Activated naive CD4-positive, alpha-beta T cell treated with anti-CD3 and anti-CD28 coated beads, Interleukin-2, amount 10 ng/mL, durations not matched to agents 7 days and 5 days (primary cell): ENCODE data around the gene NME7.
"Not testable (repeated sequence)": the region's sequence is repeated elsewhere in the genome, so short reads cannot be mapped to it uniquely, and the experiment has no call there.

Source experiments
- CTCF ChIA-PET: fragments of 350-600 bp; sonication (Branson Sonifier 250); formaldehyde crosslinking; loops from one replicate; lab custom pipeline; 2021; ENCODE audit warnings: antibody characterized with exemption; lab: Charles Lee
- DNase-seq: peaks from one replicate; pipeline ENCODE4 v3.0.0-alpha.2; 2020
- H3K27ac Mint-ChIP-seq: one replicate; pipeline ENCODE4 v1.8.0; 2021; ENCODE audit warnings: mild to moderate bottlenecking, moderate library complexity, mixed read lengths
- H3K27me3 Mint-ChIP-seq: one replicate; pipeline ENCODE4 v1.8.0; 2021; ENCODE audit warnings: mild to moderate bottlenecking, mixed read lengths
- H3K36me3 Mint-ChIP-seq: one replicate; pipeline ENCODE4 v1.8.0; 2021; ENCODE audit warnings: mixed read lengths
- H3K4me1 Mint-ChIP-seq: one replicate; pipeline ENCODE4 v1.8.0; 2021; ENCODE audit warnings: mixed read lengths
- H3K4me3 Mint-ChIP-seq: one replicate; pipeline ENCODE4 v1.8.0; 2021; ENCODE audit warnings: mild to moderate bottlenecking, moderate library complexity, mixed read lengths
- H3K9me3 Mint-ChIP-seq: one replicate; pipeline ENCODE4 v1.8.0; 2021; ENCODE audit warnings: mixed read lengths

Gene NME7

DNA sequence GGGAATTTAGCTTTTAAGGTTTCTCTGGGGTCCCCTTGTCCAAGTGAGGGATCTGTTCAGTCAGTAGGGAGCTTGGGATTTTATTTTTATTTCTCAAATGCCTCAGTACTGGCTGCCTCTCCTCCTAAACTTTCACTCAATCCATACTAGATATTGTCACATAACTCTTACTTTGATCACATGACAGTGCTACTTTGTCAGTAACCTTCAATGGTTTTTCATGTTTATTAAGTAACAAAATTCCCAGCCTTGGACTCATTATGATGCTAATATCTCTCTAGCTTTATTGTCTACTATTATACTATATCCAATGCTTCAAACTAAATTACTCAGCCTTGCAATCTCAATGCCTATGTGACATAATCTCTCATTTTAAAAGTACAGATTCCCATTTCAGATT, 163.4 kb downstream of the NME7 start:
- no peaks in the 10 kb centered on the region for H3K27me3 Mint-ChIP-seq
- CTCF ChIA-PET = no interaction called here
- peaks cover 2% of the 10 kb centered on the region for H3K4me1 Mint-ChIP-seq
- H3K27ac Mint-ChIP-seq = no peak overlapping the region
- no peaks in the 10 kb centered on the region for H3K9me3 Mint-ChIP-seq
- no peaks in the 10 kb centered on the region for H3K36me3 Mint-ChIP-seq
- H3K4me3 Mint-ChIP-seq = no peak overlapping the region
- no peak for DNase-seq

GRCh38 chr1:169202791-169203665, 164.6 kb downstream of the NME7 start:
- H3K27ac Mint-ChIP-seq = no peak overlapping the region
- no peak overlapping the region for H3K4me3 Mint-ChIP-seq
- CTCF ChIA-PET = no interaction called here
- H3K27me3 Mint-ChIP-seq = no peaks in the 10 kb centered on the region
- DNase-seq = no peak
- peaks cover 2% of the 10 kb centered on the region for H3K4me1 Mint-ChIP-seq
- no peaks in the 10 kb centered on the region for H3K36me3 Mint-ChIP-seq
- H3K9me3 Mint-ChIP-seq = no peaks in the 10 kb centered on the region

DNA sequence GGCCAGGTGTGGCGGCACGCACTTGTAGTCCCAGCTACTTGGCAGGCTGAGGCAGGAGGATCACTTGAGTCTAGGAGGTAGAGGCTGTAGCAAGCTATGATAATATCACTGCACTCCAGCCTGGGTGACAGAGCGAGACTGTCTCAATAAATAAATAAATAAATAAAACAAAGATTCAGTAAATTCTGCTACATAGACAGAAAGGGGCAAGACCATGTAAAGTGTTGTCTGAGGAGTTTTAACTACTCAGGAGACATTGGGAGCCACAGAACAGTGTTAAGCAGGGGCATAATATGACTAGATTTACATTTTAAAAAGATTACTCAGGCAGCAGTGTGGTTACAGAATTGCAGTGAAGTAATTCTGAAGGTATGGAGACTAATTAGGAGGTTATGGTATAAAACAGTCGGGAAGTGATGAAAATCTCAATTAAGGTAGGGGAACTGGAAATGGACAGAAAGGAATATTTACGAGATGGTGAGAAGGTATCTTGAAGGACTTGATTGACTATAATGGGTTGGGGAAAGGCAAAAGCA, 166.4 kb downstream of the NME7 start:
- Mint-ChIP-seq H3K27me3 (no peaks in the 10 kb centered on the region), H3K36me3 (no peaks in the 10 kb centered on the region), H3K4me3 (no peak overlapping the region), H3K4me1 (peaks cover 2% of the 10 kb centered on the region), H3K9me3 (no peaks in the 10 kb centered on the region), H3K27ac (no peak overlapping the region)
- CTCF ChIA-PET = no interaction called here
- no peak for DNase-seq

DNA sequence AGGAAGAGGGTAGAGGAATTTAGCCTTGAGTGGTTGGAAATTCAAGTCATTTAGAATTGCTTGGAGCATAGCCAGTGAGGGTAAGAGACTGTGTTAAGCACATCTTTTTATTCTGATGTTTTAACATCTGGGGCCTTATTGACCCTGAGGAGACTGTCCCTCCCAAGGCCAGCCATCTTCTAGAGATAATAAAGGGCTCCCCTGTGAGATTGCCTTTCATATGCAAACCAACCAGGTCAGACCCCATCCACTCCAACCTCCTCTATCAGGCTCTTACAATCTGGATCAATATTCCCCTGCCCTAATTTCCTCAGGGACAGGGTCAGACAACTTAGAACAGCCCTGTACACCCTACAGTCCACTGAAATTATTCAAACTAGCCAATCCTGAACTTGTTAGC, 167.3 kb downstream of the NME7 start:
- Mint-ChIP-seq H3K9me3 (no peaks in the 10 kb centered on the region), H3K36me3 (no peaks in the 10 kb centered on the region), H3K4me1 (peaks cover 2% of the 10 kb centered on the region), H3K27ac (no peak overlapping the region), H3K4me3 (no peak overlapping the region), H3K27me3 (no peaks in the 10 kb centered on the region)
- CTCF ChIA-PET = no interaction called here
- no peak for DNase-seq

GRCh38 chr1:169196581-169196980, 171.0 kb downstream of the NME7 start:
- Mint-ChIP-seq H3K4me1 (peaks cover under 1% of the 10 kb centered on the region), H3K27ac (no peak overlapping the region), H3K27me3 (no peaks in the 10 kb centered on the region), H3K36me3 (no peaks in the 10 kb centered on the region), H3K4me3 (no peak overlapping the region), H3K9me3 (no peaks in the 10 kb centered on the region)
- CTCF ChIA-PET = no interaction called here
- no peak for DNase-seq

DNA sequence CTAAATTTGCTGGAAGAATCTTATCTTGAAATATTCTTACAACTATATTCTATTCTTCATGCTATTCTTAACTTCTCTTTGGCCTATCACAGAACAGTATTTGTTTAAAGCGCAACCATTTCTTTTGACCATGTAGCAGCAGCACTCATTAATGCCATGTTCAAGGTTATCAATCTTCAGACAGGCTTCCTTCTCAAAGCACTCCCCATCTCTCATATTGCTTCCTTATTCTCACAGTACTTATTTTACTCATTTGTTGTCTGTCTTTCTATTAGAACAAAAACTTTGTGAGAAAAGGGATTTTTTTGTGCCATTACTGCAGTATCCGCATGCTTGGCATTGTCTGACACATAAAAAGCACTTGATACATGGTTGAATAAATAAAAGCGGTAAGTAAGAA, 171.4 kb downstream of the NME7 start:
- Mint-ChIP-seq H3K27me3 (no peaks in the 10 kb centered on the region), H3K4me3 (no peak overlapping the region), H3K9me3 (no peaks in the 10 kb centered on the region), H3K36me3 (no peaks in the 10 kb centered on the region), H3K4me1 (no peaks in the 10 kb centered on the region), H3K27ac (no peak overlapping the region)
- CTCF ChIA-PET = no interaction called here
- DNase-seq = no peak

GRCh38 chr1:169193191-169193850, 174.3 kb downstream of the NME7 start:
- no peak overlapping the region for H3K27ac Mint-ChIP-seq
- no peaks in the 10 kb centered on the region for H3K27me3 Mint-ChIP-seq
- no peak for DNase-seq
- H3K9me3 Mint-ChIP-seq = no peaks in the 10 kb centered on the region
- H3K4me1 Mint-ChIP-seq = no peaks in the 10 kb centered on the region
- no peaks in the 10 kb centered on the region for H3K36me3 Mint-ChIP-seq
- CTCF ChIA-PET = no interaction called here
- no peak overlapping the region for H3K4me3 Mint-ChIP-seq

DNA sequence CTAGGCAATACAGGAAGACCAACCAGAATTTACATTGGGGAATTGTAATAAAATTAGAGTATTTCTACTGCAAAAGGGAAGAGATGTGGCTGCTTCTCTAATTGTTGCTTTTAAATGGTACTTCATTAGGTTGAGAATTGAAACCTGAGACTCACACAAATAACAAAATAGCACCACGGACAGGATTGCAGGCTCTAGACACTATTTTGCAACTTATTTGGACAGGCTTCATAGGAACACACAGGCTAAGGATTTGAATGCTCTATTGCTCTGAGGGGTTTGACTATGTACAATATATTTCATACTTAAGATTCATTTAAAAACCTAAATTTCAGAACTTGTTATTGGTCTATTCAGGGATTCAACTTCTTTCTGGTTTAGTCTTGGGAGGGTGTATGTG, 181.5 kb downstream of the NME7 start:
- no peak for DNase-seq
- Mint-ChIP-seq H3K27ac (no peak overlapping the region), H3K36me3 (no peaks in the 10 kb centered on the region), H3K4me3 (no peak overlapping the region), H3K4me1 (no peaks in the 10 kb centered on the region), H3K9me3 (no peaks in the 10 kb centered on the region), H3K27me3 (no peaks in the 10 kb centered on the region)
- CTCF ChIA-PET = no interaction called here

GRCh38 chr1:169184812-169185211, 182.8 kb downstream of the NME7 start:
- H3K27ac Mint-ChIP-seq = no peak overlapping the region

DNA sequence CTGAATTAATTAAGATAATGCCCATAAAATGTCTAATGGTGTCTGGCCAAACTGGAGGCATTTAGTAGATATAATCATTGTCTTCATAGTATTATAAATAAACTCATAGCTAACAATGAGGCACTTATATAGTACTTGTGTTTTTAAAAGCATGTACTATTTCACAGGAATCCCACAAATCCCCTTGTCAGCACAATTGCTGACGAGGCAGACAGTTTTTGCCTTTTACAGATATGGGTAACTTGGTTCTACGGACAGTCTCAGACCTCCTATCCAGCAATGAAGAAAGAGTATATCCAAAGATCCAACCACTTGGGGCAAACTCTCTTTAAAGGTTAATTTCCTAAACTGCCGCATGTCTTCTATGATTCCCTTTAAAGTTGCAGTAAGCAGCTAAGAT, 187.4 kb downstream of the NME7 start:
- no peaks in the 10 kb centered on the region for H3K4me1 Mint-ChIP-seq
- DNase-seq = no peak
- no peak overlapping the region for H3K4me3 Mint-ChIP-seq
- H3K27me3 Mint-ChIP-seq = peaks cover 3% of the 10 kb centered on the region
- no peaks in the 10 kb centered on the region for H3K9me3 Mint-ChIP-seq
- CTCF ChIA-PET = no interaction called here
- no peak overlapping the region for H3K27ac Mint-ChIP-seq
- no peaks in the 10 kb centered on the region for H3K36me3 Mint-ChIP-seq

More at GRCh38 chr1:169184812-169185211, 182.8 kb downstream of the NME7 start:
- no peaks in the 10 kb centered on the region for H3K36me3 Mint-ChIP-seq
- no peak overlapping the region for H3K4me3 Mint-ChIP-seq
- H3K4me1 Mint-ChIP-seq = no peaks in the 10 kb centered on the region
- H3K9me3 Mint-ChIP-seq = no peaks in the 10 kb centered on the region
- H3K27me3 Mint-ChIP-seq = no peaks in the 10 kb centered on the region
- CTCF ChIA-PET = no interaction called here
- DNase-seq = no peak

DNA sequence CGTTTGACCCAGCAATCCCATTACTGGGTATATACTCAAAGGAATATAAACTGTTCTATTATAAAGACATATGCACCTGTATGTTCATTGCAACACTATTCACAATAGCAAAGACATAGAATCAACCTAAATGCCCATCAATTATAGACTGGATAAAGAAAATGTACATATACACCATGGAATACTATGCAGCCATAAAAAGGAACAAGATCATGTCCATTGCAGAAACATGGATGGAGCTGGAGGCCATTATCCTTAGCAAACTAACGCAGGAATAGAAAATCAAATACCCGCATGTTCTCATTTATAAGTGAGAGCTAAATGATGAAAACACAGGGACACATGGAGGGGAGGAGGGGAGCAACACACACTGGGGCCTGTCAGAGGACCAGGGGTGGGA, 188.2 kb downstream of the NME7 start:
- not testable (repeated sequence) for H3K36me3 Mint-ChIP-seq, H3K4me1 Mint-ChIP-seq

DNA sequence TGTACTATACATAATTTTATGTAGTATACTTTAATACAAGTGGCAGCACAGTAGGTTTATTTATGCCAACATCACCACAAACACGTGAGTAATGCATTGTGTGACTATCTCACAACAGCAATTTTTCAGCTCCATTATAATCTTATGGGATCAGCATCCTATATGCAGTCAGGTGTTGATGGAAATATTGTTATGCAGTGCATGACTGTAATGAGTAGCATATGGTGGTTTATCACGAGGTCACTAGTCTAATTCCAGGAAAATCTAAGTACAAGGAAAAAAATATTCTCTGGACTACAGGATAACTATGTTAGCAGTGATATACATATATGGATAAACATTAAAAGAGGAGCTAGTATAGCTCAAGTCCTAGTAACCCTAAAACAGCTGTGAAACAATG, 192.1 kb downstream of the NME7 start:
- Mint-ChIP-seq H3K27ac (no peak overlapping the region), H3K4me1 (no peaks in the 10 kb centered on the region), H3K27me3 (peaks cover 3% of the 10 kb centered on the region), H3K36me3 (no peaks in the 10 kb centered on the region), H3K4me3 (no peak overlapping the region), H3K9me3 (no peaks in the 10 kb centered on the region)
- DNase-seq = no peak
- CTCF ChIA-PET = interaction anchor here (1.6 kb wide), 1 partner anchor 172 kb away, joined by 3 read pairs; no protein-coding TSS in a partner anchor

More for the DNA sequence above, 188.2 kb downstream of the NME7 start:
- H3K4me3 Mint-ChIP-seq, H3K9me3 Mint-ChIP-seq, H3K27ac Mint-ChIP-seq, CTCF ChIA-PET, DNase-seq, H3K27me3 Mint-ChIP-seq: not testable (repeated sequence)

GRCh38 chr1:169163059-169163458, 204.5 kb downstream of the NME7 start:
- Mint-ChIP-seq H3K27ac (no peak overlapping the region), H3K36me3 (no peaks in the 10 kb centered on the region), H3K9me3 (no peaks in the 10 kb centered on the region), H3K4me3 (no peak overlapping the region), H3K27me3 (no peaks in the 10 kb centered on the region), H3K4me1 (no peaks in the 10 kb centered on the region)
- CTCF ChIA-PET = no interaction called here
- no peak for DNase-seq

GRCh38 chr1:169161496-169162194, 206.0 kb downstream of the NME7 start:
- Mint-ChIP-seq H3K4me1 (no peaks in the 10 kb centered on the region), H3K27ac (no peak overlapping the region), H3K36me3 (no peaks in the 10 kb centered on the region), H3K27me3 (no peaks in the 10 kb centered on the region), H3K9me3 (no peaks in the 10 kb centered on the region), H3K4me3 (no peak overlapping the region)
- no peak for DNase-seq
- CTCF ChIA-PET = interaction anchor here (2.0 kb wide), 1 partner anchor 558 kb away, joined by 5 read pairs; no protein-coding TSS in a partner anchor
